Astrocyte of the cerebellum (primary cell): ENCODE data around the gene PCDHGB2.
"Not testable (repeated sequence)": the region's sequence is repeated elsewhere in the genome, so short reads cannot be mapped to it uniquely, and the experiment has no call there.

Experiments
- DNase-seq: peaks from one replicate; pipeline ENCODE4 v3.0.0-alpha.2; 2011; ENCODE audit warnings: low read depth
- H3K4me3 ChIP-seq: 2 replicates; pipeline ENCODE4 v1.5.1; 2011; ENCODE audit warnings: mild to moderate bottlenecking, low read depth, low read length, moderate library complexity
- CTCF ChIP-seq: IDR thresholded peaks from 2 replicates; pipeline ENCODE4 v1.5.1; 2012; ENCODE audit warnings: low read length, low read depth, moderate library complexity, mild to moderate bottlenecking; ENCODE audit errors: missing control alignments
- in situ Hi-C: cut with HindIII; loops from 2 replicates; pipeline ENCODE4 v1.10.0; 2017; ENCODE audit warnings: low sequenced_read_pairs

Gene PCDHGB2

GRCh38 chr5:141359790-141360426 lies at the start of gene PCDHGB2:
Gene PCDHGB2, plus strand, starts transcription at chr5:141359994. Its CDS starts 142 bp downstream, at chr5:141360136.
- in situ Hi-C loops = no loop called here

GRCh38 chr5:141313711-141314110 lies 46.1 kb upstream of the PCDHGB2 start:
- DNase-seq = no peak
- no peak for TF ChIP-seq CTCF
- in situ Hi-C loops = no loop called here
- H3K4me3 ChIP-seq = no peak overlapping the region

More at GRCh38 chr5:141359790-141360426, at the start of gene PCDHGB2:
- peak; percentile 37 for TF ChIP-seq CTCF
- no peak for DNase-seq
- peak within 1 kb of the TSS; percentile 22 for H3K4me3 ChIP-seq

GRCh38 chr5:141316963-141317362 lies 42.8 kb upstream of the PCDHGB2 start:
- H3K4me3 ChIP-seq, DNase-seq, in situ Hi-C loops: not testable (repeated sequence)

GRCh38 chr5:141319202-141319601 lies 40.6 kb upstream of the PCDHGB2 start:
- no peak for TF ChIP-seq CTCF
- DNase-seq = no peak
- no peak overlapping the region for H3K4me3 ChIP-seq
- in situ Hi-C loops = no loop called here

- peak overlapping the region; percentile 76 for H3K4me3 ChIP-seq
- DNase-seq = no peak
- TF ChIP-seq CTCF = no peak
- in situ Hi-C loops = no loop called here
Measured at GRCh38 chr5:141319699-141320098, 40.1 kb upstream of the PCDHGB2 start.

GRCh38 chr5:141320225-141321169 lies 39.3 kb upstream of the PCDHGB2 start, which contains the start of gene TAF7:
Gene TAF7, minus strand, starts transcription at chr5:141320784. Its CDS starts 740 bp downstream, at chr5:141320044.
- peak within 1 kb of the TSS; percentile 76 for H3K4me3 ChIP-seq
- peak; percentile 90 for DNase-seq
- in situ Hi-C loops = no loop called here
- TF ChIP-seq CTCF = peak; percentile 91
